ENCODE results near the gene LGI4.

The LGI4 gene

GRCh38 chr19:35134601-35135242 lies at the start of gene LGI4:
Gene LGI4 (minus strand): TSS chr19:35135059. CDS start chr19:35134680, 379 bp downstream.
- no peak for DNase-seq

GRCh38 chr19:35184267-35184666 lies 49.4 kb upstream of the LGI4 start:
- no peak for DNase-seq

DNA sequence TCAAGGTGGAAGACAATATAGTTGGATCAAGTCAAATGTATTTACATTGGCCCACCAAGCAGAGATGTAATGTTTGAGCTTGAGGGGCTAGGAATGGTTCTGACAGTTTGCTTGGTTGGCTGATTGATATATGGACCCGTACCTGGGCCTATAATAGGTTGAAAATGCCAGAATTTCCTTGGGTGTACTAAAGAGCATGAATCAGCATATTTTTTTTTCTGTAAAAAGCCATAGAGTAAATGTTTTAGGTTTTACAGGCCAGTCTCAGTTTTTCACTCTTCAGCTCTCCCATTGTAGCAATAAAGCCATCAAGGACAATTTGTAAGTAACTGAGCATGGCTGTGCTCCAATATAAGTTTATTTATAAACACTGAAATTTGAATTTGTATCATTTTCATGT lies 46.5 kb upstream of the LGI4 start:
- DNase-seq = no peak

DNA sequence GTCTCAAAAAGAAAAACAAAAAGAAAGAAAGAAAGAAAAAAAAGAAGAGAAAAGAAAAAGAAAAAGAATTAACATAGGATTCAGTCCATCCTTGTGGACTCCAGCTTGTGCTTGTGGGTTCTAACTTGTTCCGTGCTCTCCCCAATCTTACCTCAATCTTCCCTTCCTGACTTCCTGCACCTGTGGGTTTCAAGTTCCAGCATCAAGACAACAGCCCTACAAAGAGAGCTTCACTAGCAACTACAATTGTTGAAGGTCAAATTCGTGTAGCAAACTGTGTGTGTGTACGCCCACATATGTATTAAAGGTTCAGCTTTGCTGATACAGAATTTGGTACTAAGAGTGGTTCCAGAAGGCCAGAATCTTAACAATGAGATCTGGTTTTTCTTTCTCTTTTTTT lies 45.0 kb upstream of the LGI4 start:
- DNase-seq = no peak

- DNase-seq = no peak
Measured at GRCh38 chr19:35178701-35179100, 43.8 kb upstream of the LGI4 start.

DNA sequence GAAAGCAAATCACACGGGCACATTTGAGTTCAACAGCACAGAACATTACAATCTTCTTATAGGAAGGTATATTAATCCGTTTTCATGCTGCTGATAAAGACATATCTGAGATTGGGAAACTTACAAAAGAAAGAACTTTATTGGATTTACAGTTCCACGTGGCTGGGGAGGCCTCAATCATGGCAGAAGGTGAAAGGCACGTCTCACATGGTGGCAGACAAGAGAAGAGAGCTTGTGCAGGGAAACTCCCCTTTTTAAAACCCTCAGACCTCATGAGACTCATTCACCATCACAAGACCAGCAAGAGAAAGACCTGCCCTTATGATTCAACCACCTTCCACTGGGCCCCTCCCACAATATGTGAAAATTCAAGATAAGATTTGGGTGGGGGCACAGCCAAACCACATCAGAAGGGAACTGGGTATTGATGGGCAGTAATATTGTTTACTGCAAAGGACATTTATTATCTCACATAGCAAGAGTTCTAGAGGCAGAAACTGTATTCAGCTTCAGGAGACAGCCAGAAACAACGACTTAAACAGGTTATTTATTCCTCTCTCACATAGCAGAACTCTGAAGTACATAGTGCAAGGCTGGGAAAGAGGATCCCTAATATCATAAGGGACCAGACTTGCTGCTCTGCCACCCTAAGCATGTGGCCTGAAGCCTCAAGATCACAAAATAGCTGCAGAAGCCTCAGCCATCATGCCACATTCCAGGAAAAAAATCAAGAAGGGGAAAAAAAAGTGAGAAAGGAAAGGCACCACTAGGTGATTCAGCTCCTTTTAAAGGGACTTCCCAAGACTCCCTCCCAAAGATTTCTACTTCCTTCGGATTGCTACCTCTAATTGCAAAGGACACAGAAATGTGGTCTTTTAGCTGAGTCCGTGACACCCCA lies 42.8 kb upstream of the LGI4 start:
- no peak for DNase-seq

- no peak for DNase-seq
Measured at GRCh38 chr19:35176181-35176570, 41.3 kb upstream of the LGI4 start.

- DNase-seq = no peak
Measured at GRCh38 chr19:35174226-35174625, 39.4 kb upstream of the LGI4 start.

GRCh38 chr19:35171730-35172129 lies 36.9 kb upstream of the LGI4 start:
- peak; percentile 8 to 30 for DNase-seq

DNA sequence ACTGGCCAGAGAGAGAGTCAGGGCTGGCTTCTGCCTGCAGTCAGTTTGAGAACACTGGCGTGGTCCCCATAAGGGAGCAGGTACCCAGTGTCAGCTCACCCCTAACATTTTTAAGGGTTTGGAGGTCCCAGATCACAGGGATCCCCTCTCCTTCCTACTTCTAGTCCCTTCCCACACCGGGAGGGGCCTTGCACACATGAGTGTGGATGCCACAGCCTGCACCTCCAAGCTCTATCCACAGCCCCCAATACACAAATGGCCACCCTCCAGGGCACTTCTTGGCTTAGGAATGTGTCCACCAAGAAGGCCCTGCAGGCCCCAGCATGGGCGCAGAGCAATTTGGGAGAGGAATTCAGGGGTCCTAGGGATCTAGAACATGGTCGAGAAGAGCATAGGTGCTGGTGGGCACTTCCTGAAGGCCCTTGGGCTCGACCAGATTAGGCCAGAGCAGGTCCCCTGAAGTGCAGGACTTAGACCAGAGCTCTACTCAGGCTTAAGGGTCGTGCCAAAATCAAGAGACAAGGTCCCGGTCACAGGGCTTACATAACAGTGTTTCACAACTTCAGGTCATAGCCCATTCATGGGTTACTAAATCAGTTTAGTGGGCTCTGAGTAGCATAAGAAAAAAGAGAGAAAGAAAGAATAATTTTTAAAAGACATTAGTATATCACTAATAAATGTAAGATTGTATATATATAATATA lies 35.7 kb upstream of the LGI4 start:
- DNase-seq = no peak

- no peak for DNase-seq
Measured at GRCh38 chr19:35169221-35169995, 34.5 kb upstream of the LGI4 start.

DNA sequence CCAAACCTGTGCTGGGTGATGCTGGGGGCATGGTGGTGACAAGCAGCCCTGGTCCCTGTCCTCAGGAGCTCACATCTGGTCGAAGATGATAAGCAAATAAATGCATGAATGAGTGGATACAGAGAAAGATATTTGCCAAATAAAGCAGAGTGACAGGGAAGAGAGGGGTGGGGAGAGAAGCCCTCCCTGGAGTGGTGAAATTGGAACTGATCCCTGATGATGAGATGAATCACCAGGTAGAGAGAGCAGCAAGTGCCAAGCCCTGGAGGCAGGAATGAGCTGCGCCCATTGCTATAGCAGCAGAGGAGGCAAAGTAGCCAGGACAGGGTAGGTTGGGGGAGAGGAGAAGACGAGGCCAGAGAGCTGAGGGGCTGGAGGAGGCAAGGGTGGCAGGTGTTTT lies 33.3 kb upstream of the LGI4 start:
- DNase-seq = no peak

DNA sequence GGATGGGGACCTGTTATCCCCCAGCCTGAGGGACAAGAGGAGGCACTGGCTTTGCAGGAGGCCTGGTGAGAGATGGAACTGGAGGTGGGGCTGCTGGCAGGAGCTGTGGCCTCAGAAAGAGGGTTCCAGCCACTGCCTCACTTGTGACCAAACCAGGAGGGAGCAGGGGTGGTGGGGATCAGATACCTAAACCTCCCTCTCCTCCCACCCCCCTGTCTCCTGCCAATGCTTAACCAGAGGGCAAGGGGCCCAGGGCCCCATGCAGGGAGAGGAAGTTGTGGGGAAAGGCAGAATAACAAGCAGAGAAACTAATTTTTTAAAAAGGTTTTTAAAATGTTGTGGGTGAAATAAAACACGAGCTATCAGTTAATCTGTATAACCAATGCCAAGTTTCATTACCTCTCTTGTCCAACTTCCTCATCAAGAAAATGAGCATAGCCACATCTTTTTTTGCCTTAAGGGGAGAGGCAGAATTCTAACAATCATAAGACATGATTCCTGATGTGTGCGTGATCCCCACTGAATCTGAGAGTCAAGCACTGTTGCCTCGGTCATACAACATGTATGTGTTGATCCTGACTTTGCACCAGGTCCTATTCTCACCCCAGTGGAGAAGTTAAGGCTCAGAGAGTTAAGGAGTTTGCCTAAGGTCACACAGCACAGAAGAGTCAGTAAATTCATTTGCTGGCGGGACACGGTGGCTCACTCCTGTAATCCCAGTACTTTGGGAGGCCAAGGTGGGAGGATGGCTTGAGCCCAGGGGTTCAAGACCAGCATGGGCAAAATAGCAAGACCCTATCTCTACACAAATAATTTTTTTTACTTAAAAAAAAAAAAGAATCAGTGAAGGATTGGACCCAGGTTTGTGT lies 32.6 kb upstream of the LGI4 start:
- DNase-seq = peak; percentile 57 to 75

DNA sequence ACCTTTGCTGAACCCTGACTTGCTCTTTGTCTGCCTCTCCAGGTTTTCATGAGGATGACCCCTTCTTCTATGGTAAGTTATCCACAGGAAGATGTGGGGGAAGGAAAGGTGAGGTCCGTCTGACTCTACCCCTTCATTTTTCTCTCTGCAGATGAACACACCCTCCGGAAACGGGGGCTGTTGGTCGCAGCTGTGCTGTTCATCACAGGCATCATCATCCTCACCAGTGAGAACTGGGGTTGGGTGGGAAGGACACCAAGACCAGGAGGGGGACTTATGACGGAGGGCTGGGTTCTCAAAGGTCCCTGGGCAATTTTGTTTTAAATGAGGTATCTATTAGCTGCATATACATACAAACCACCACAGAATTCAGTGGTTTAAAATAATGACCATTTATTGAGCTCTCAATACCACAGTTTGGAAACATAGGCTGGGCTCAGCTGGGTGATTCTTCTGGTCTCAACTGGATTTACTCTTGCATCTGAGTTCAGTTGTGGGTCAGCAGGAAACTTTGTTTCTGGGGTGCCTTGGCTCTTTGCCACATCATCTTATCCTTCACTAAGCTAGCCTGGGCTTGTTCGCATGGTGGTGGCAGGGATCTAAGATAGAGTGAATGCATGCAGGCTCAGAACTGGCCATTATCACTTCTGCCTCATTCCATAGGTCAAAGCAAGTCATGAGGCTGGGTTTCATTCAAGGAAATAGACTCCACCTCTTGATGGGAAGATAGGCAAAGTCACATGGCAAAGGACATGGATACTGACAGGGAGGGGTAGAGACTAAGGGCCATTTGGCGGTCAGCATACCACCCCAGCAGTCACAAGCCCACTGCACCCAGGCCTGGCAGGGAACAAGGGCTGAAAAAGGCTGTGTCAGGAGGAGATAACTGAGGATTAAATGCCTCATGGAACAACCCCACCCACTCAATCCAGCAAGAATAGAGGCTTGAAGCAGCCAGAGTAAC lies 31.5 kb upstream of the LGI4 start:
- no peak for DNase-seq

DNA sequence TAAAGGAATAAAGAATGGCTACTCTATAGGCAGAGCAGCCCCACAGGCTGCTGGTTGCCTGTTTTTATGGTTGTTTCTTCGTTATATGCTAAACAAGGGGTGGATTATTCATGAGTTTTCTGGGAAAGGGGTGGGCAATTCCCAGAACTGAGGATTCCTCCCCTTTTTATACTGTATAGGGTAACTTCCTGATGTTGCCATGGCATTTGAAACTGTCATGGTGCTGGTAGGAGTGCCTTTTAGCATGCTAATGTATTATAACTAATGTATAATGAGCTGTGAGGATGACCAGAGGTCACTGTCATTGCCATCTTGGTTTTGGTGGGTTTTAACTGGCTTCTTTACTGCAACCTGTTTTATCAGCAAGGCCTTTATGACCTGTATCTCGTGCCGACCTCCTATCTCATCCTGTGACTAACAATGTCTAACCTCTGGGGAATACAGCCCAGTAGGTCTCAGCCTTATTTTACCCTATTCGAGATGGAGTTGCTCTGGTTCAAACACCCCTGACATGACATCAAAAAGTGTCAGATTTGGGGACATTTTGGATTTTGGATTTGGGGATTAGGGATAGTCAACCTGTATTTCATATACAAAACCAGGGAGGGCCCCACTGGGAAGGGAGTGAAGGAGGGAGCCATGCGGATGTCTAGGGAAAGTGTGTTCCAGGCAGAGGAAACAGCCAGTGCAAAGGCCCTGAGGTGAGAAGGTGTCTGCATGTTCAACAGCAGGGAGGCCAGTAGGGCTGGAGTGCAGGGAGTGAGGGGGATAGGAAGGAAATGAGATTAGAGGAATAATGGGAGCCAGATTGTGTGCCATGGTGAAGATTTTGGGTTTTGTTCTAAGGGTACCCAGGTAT lies 30.6 kb upstream of the LGI4 start:
- no peak for DNase-seq

GRCh38 chr19:35164418-35164817 lies 29.6 kb upstream of the LGI4 start:
- DNase-seq = no peak

- no peak for DNase-seq
Measured at GRCh38 chr19:35162471-35163326, 27.8 kb upstream of the LGI4 start.

GRCh38 chr19:35161434-35161743 lies 26.5 kb upstream of the LGI4 start:
- no peak for DNase-seq
